Activated T-cell treated with anti-CD3 and anti-CD28 coated beads, Interleukin-2, amount 50 U/mL, for 48 hours (primary cell): Measurements from ENCODE around the gene LGALS9B.
"Not testable (repeated sequence)": the region's sequence is repeated elsewhere in the genome, so short reads cannot be mapped to it uniquely, and the experiment has no call there.

Experiments used
- DNase-seq, 2 experiments: peaks; one replicate each; pipeline ENCODE4 v3.0.0-alpha.2; 2020

The LGALS9B gene

DNA sequence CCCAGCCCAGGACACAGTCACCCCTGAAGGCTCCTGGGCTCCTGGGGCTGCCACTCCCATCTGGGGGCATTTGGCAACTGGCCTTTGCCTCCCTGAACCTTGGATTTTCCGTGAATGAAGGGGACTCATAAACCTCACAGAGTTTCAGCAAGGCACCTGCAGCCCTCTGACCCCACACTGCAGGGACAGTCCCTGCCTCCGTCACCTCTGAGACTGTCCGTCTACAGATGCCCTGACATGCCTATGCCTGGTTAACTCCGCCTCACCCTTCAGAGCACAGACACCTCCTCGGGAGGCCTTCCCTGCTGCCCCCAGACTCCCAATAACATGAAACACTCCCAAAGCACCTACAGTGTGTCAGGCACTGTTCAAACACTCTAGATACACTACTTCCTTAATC, 786 bp downstream of the LGALS9B start:
- not testable (repeated sequence) for DNase-seq

DNA sequence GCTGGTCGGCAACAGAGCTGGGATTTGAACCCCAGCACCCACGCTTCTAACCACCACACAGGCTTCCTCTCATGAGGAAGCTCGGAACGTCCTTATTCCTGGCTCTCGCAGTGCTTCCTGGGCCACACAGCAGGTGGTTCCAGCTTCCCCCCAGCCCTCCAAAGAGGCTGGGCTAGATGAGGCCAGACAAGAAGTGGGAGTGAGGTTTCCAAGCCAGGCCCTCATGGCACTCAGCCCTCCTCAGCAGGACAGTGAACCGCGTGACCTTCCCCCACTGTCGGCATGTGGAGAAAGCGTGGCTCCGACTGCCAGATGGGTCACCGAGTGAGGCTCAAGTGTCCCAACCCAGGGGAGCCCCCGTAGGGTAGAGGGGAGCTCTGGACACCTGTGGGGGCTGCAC, 1.8 kb downstream of the LGALS9B start:
- not testable (repeated sequence) for DNase-seq

DNA sequence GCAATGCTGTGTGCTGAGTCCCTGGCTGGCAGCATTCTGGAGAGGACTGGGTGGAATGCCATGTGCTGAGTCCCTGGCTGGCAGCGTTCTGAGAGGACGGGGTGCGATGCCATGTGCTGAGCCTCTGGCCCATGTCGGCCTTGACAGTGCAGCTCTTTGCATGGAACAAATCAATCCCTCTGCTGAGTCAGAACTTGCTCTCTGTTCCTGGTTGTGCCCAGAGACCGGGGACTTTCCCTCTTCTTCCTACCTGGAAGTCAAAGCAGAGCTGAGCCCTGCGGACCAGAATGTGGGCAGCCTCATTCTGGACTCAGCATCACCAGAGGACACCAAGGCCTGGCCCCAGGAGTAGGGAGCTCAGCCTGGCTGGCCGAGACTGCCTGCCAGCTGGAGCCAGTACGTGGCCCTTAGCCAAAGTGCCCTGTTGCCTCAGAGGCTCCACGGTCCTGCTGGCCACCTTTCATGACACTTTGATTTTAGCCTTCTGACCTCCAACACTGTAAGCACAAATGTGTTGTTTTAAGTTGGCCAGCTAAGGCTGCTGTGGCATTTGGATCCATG, 2.4 kb downstream of the LGALS9B start:
- not testable (repeated sequence) for DNase-seq

DNA sequence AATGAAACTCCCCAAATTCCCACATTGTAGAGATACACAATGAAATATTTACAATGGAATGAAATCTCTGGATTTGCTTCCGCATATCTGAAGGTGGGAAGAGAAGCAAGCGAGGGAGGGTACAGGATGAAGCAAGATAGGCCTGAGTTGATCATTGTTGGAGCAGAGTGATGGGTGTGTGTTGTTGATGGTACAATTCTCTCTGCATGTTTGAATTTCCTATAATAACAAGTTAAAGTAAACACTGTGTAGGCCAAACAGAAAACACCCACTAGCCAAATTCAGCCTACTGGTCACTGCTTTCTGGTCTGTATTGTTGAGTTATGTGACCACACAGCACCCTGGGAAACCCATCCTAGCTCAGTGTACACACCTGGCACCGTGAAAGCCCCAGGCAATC, 5.2 kb downstream of the LGALS9B start:
- DNase-seq = not testable (repeated sequence)

DNA sequence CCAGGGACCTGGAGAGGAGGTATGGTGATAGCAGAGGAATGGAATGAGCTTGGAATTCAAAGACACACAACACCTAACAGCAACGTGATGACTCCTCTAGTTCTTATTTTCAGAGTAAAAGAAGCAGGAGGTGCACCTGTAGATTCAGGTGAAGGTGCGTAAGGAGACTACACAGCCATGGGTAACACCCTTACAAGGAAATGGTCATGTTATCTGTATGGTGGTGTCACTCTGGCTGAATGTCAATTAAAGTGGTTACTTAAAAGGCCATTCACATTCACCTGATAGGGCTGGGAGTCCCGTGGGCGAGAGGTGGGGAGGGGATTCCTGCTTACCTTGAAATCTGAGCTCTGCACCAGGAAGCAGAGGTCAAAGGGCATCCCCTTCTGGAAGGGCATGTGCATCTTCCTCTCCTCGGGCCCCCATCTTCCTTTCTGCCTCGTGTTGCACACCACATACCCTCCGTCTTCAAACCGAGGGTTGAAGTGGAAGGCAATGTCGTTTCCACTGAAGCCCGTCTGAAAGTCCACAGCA, 9.4 kb downstream of the LGALS9B start:
- DNase-seq = not testable (repeated sequence)

DNA sequence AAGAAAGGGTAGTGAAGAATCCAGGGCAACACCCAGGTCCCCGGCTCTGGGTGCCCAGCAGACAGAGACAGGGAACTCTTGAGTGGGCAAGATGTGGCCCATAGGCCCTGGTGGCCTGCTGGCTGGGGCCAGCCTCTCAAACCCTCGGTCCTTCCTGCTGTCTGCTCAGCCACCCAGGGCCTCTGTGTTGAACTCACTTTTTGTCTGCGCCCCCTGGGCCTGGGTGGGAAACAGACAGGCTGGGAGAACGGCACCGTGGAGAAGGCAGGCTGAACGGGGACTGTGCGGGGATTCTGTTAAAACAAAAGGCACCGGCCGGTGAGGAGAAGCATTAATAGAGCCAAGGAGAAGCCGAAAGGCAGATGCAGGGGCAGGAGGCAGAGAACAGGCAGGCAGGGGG, 12.2 kb downstream of the LGALS9B start:
- not testable (repeated sequence) for DNase-seq

DNA sequence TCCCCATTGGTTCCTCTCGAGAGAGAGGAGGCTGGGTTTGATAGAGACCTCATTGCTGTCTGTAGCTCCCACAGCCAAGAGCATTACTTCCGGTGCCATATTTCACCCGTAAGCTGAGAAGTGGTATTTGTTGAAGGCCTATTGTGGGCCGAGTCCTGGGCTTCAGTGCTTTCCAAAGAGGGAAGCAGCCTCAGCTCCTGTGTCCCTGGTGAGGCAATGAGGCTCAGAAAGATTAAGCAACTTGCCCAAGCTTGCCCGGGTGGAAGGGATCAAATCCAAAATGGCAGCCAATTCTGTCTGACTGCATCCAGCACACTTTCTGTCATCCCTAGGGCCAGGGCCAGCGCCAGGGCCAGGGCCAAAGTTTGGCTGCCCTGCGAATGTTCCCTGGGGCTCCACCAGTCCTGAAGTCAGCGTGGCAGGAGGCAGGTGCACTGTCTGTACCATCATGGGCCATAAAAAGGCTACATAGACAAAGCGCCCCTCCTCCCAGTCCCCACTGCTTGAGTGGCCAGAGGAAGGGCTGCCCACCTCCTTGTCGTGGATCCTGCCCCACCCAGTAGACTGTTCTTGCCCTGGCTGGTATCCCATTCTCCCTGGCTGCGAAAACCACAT, 13.4 kb downstream of the LGALS9B start:
- not testable (repeated sequence) for DNase-seq

DNA sequence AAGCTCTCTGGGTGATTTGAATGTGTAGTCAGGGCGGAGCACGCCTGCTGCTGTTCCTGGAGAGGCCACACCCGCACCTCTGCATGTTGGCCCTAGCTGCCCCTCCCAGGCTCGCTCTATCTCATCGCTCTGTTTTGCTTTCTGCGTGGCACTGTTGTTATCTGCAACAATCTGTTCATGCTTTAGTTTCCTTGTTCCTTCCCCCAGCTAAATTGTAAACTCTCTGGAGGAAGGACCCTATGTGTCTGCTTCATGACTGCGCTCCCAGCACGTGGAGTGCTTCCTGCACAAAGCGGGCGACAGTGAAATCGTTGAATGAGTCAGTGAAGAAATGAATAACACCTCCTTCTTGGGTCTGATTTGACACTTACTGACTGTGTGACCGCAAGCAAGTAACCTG, 16.5 kb downstream of the LGALS9B start:
- DNase-seq = peak; percentile 62 to 67

DNA sequence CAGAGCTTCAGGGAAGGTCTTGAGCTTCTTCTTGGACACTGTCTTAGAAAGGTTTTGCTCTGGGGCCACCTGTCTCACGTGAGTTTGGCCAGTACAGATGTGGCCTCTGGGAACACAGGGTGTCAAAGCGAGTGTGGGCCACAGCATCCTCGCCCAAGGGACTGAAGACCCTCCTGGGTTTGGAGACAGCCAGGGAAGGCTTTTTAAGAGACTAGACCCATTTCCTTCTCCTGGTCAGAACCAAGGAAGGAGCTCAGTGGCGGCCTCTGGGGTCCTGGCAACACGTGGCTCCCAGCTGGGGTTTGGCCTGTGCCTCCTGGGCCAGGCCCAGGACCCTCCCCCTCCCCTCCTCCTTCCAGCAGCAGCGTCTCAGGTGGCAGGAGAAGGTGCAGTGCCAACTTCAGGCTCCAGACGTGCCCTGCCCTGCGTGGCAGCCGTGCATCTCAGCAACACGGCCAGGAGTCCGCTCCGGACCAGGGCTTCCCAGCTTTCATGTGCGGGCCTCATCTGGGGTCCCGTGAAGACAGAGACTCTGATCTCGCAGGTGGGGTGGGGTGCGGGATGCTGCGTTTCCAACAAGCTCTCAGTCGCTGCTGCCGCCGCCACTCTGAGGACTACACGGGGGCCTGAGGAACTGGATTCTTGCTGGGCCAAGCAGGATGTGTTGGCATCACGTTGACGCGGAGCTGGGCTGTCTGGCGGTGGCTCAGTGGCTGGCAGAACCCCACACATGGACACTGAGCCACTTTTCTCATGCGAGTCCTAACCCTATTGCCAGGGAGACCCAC, 19.6 kb downstream of the LGALS9B start:
- DNase-seq = not testable (repeated sequence)

DNA sequence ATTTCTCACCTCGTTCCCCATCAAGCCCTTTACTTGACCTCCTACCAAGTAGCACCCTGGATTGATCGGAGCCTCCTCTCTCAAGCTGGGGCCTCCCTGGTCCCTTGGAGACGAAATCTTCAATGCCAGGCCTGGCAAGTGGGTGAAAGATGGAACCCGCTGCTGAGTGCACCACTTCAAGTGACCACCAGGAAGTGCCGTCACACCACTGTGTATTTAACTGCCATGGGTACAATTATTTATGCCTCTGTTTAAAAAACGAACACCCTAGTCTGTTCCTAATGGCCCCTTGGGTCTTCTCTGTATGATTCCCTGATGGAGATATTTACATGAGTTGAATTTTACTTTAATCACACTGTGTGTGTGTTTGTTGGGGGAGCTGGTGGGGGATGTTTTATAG, 20.4 kb downstream of the LGALS9B start:
- not testable (repeated sequence) for DNase-seq

DNA sequence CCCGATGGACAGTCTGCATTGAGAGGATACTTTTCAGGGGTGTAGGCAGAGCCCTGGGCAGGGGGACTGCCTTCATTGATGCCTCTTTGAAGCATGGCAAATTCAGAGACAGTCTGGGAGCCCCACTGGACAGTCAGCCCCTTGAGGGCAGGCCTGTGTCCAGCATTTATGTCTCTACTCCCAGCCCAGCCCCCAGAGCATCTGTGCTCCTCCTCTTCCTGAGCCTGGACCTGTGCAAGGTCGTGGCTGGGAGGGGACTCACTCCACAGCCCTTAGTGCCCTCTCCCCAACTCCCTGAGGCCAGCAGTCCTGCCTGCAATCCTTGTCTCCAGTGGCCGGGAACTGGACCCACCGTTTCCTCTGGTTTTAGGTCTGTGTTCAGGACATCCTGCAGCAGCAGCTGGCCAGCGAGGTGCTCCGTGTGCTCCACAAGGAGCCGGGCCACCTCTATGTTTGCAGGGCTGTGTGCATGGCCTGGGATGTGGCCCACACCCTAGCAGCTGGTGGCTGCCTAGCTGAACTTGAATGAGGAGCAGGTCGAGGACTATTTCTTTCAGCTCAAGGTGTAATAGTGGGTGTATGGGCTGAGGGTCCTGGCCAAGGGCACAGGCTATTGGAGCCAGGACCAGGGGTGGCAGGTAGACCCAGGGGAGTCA, 22.6 kb downstream of the LGALS9B start:
- not testable (repeated sequence) for DNase-seq

DNA sequence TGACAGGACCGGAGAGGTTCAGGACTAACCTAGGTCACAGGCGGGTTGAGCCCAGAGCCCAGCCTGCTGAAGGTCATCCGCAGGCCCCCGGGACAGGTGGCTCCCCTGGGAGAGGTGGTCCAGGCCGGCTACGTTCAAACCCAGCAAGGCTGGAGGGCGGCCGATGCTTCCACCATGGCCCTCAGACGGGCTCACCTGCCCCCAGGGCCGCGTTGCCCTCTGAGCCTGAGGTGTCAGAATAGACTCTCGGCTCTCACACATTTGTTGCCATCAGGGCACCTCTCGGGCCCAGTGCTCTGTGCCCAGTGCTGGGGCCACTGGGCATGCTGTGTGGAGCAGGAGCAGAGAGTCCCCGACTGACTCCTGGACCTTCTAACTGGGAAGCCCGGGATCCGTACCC, 23.2 kb downstream of the LGALS9B start:
- not testable (repeated sequence) for DNase-seq

DNA sequence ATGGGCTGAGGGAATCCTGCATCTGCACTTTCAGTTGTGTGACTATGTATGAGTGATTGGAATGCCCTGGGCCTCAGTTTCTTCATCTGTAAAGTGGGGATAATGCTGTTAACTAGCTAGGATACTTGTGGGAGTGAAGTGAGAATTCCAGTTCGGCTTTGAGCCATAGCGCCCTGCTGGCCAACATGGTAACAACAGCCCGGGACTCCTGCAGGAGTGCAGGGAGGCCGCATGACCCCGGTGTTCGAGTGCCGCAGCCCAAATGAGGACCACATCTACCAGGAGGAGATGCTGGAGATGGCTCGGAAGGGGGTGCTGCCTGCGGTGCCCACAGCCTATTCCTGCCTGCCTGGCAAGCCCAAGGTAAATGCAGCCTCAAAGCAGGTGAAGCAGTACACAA, 23.7 kb downstream of the LGALS9B start:
- DNase-seq = not testable (repeated sequence)

DNA sequence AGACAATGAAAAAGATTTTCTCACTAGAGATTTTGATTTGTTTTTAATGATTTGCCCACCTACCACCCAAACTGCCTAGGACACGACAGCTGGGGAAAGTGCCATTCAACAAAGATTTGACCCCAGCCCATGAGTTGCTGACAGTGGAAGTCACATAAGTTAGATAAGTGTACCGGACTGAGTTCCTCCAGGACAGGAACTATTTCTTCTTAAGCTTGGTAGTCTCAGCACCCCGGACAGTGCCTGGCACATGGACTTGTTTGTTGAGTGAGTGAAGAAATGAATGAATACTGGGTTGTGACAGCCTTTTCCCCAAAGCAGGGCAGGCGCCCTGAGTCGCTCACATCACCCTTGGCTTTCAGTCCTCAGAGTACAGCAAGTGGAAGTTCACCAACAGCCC, 26.7 kb downstream of the LGALS9B start:
- not testable (repeated sequence) for DNase-seq

DNA sequence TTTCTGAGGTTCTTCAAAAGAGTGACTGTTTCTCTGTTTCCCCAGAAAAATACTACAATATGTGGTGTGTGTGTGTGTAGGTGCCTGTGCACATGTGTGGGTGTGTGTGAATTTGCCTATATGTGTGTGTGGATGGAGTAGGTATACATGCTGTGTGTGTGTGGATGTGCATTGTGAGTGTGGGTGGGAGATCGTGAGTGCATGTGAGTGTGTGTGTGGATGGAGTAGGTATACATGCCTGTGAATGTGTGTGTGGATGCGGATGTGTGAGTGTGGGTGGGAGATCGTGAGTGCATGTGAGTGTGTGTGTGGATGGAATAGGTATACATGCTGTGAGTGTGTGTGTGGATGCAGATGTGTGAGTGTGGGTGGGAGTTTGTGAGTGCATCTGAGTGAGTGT, 32.2 kb downstream of the LGALS9B start:
- not testable (repeated sequence) for DNase-seq

DNA sequence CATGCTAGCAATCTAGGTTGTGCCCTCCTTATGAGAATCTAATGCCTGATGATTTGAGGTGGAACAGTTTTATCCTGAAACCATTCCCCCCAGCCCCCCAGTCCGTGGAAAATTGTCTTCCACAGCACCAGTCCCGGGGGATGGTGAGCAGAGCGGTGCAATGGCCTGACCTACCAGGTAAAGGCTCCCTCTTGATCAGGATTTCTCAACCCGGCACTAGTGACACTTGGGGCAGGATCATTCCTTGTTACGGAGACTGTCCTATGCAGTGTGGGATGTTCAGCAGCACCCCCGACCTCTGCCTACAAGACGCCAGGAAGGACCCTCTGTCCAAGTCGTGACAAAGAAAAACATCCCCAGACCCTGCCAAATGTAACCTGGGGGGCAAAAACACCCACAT, 34.0 kb downstream of the LGALS9B start:
- not testable (repeated sequence) for DNase-seq

DNA sequence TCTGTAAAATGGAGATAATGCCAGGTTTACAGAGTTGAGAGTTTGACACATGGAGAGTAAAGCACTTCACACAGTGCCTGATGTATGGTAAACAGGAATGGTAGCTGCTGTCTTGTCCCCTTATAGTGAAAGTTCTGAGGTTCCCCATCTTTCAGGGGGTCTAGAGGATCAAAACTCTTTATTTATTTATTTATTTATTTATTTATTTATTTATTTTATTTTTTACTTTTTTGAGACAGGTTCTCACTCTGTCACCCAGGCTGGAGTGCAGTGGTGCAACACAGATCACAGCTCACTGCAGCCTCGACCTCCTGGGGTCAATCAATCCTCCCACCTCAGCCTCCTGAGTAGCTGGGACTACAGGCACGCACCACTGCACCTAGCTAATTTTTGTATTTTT, 40.1 kb downstream of the LGALS9B start:
- not testable (repeated sequence) for DNase-seq

DNA sequence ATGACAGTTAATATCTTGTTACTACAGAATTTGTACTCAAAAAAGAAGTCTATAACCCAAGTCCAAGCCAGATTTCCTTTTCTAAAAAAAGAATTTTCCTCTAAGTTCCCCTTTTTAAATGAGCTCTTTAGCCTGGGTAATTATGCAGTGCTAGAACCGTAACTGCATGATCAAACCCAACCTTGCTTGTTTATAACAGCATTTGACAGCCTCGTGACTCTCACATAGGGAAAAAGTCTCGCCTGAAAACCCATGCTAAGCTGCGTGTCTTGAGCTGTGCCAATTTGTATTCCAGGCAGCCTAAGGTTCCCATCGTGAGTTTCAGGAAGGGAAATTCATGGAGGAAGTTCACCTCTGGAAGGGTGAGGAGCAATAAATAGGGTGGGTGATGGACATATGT, 44.5 kb downstream of the LGALS9B start:
- not testable (repeated sequence) for DNase-seq

DNA sequence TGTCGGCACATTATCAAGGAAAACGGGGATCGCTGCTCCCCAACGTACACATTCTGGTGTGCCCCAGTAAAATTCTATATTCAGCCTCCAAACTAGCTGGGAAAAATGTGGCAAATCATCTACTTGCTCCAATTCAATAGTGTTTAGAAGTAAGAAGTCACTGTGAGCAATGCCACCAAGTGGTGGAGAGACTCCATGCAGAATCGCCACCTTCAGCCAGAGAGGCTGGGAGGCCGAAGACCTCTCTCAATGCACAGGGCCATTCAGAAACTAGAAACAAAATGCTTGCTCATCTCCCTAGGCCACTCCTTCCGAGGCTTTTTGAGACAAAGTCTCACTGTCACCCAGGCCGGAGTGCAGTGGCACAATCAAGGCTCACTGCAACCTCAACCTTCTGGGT, 48.5 kb downstream of the LGALS9B start:
- DNase-seq = not testable (repeated sequence)

DNA sequence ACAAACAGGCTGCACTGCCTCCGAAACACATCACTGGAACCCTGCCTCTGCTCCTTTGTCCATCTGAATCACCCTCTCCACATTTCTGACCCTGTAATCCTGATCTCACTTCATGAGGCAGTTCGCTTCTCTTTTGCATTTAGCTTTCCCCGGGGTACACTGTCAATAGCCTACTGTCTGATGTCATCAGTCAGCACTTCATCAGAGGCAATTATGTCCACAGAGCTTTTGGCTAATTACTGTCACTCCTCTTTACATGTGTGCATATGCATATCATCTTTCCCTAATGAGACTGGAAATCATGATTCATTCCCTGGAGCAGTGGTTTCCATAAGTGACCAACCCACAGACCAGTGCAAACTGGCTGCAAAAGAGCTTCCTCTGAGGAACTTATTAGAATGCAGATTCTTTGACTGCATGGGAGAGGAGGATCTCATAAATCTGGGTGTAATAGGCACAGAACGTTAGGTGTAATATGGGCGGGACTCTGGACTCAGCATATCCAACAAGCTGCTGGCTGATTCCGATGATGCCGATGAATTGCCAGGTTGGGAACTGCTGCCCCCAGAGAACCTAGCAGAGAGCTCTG, 49.8 kb downstream of the LGALS9B start:
- not testable (repeated sequence) for DNase-seq

DNA sequence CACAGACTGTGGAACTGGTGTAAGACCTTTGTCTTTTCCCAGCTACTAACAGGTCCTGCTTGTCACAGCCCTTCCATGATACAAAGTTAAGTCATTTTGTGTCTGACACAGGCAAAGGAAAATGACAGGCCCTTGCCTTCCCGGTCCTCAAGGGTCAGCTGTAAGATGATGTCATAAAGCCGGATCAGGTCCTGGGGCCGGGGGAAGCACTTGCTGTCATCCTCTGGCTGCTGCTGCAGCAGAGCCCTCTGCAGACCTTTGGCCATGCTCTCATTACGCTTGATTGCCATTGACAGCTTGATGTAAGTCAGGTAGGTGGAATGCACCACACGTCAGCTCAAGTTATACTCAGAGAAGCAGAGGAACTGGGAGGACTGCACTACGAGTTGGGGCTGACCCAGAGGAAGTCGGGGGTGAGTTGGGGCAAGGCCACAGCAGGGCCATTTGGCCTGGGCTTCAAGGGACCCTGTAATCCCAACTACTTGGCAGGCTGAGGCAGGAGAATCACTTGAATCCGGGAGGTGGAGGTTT, 50.9 kb downstream of the LGALS9B start:
- not testable (repeated sequence) for DNase-seq

DNA sequence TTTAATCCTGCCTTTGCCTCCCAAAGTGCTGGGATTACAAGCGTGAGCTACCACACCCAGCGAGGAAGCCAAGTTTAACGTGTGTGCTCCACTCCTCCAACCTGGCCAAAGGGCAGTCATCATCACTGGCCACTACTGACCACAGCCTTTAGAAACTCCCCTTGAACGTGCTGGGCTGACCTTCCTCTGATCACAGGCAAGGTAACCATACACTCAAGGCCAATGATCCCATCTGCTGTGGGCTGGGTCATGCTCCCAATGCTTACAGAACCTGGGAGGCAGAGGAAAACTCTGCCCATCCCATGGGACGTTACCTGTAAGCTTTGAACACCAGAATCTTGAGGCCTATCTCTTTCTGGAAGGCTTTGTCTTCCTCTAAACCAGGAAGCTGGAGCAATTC, 51.9 kb downstream of the LGALS9B start:
- DNase-seq = not testable (repeated sequence)
